ENCODE data around the gene CBARP. TPM values are rescaled to one million over a fixed set of nuclear protein-coding genes. Genes with fewer than 3 reads are reported as not detected.

The CBARP gene
- total and polyA plus RNA-seq, 2 of the 13 experiments (the other 11 are each of a cell fraction or from before 2014, with no cell fraction given) = 1.2 to 1.4 TPM

GRCh38 chr19:1269065-1269477 lies 31.3 kb upstream of the CBARP start, which contains the start of gene CIRBP (continued):
- peak; percentile 28; the same call in 1 of the 2 replicates for TF ChIP-seq CHD2 (IDR thresholded peaks at IDR 0.05; ENCODE audit: low read depth, low read length)
- no peak for TF ChIP-seq GATAD2A (CRISPR knock-in tag; IDR thresholded peaks at IDR 0.05)
- peak; percentile 57; the same call in 1 of the 2 replicates for TF ChIP-seq IRF2 (CRISPR knock-in tag; IDR thresholded peaks at IDR 0.05)
- TF ChIP-seq ZNF382 (CRISPR knock-in tag; IDR thresholded peaks at IDR 0.05; ENCODE audit: borderline replicate concordance) = no peak
- TF ChIP-seq MAFG (CRISPR knock-in tag; IDR thresholded peaks at IDR 0.05) = no peak
- TF ChIP-seq SKIL (CRISPR knock-in tag; IDR thresholded peaks at IDR 0.05; ENCODE audit: borderline replicate concordance) = no peak
- TF ChIP-seq ZNF34 (CRISPR knock-in tag; IDR thresholded peaks at IDR 0.05; ENCODE audit: borderline replicate concordance) = no peak
- TF ChIP-seq IKZF5 (CRISPR knock-in tag; IDR thresholded peaks at IDR 0.05) = no peak
- TF ChIP-seq DZIP1 (CRISPR knock-in tag; IDR thresholded peaks at IDR 0.05) = no peak
- TF ChIP-seq SALL1 (CRISPR knock-in tag; IDR thresholded peaks at IDR 0.05) = peak; percentile 48
- TF ChIP-seq UBTF (CRISPR knock-in tag; IDR thresholded peaks at IDR 0.05) = no peak
- TF ChIP-seq ZNF713 (CRISPR knock-in tag; IDR thresholded peaks at IDR 0.05) = no peak
- peak; percentile 69; the same call in 1 of the 2 replicates for TF ChIP-seq HINFP (CRISPR knock-in tag; IDR thresholded peaks at IDR 0.05; ENCODE audit: low read depth)
- TF ChIP-seq EED (CRISPR knock-in tag; IDR thresholded peaks at IDR 0.05) = no peak
- no peak for TF ChIP-seq ZNF550 (CRISPR knock-in tag; IDR thresholded peaks at IDR 0.05; ENCODE audit: borderline replicate concordance)
- no peak for TF ChIP-seq ZNF251 (CRISPR knock-in tag; IDR thresholded peaks at IDR 0.05)
- no peak for TF ChIP-seq SOX5 (CRISPR knock-in tag; IDR thresholded peaks at IDR 0.05; ENCODE audit: borderline replicate concordance)
- TF ChIP-seq ZBTB49 (CRISPR knock-in tag; IDR thresholded peaks at IDR 0.05; ENCODE audit: borderline replicate concordance) = no peak
